ENCODE measurements around the gene PHLDA1.

GRCh38 chr12:75997658-75998057 lies 33.9 kb downstream of the PHLDA1 start:
- TF ChIP-seq KDM1A (IDR thresholded peaks at IDR 0.05; ENCODE audit: borderline replicate concordance) (no peak), MAX (IDR thresholded peaks at IDR 0.05; ENCODE audit: low read depth, low read length) (no peak), EP300 (IDR thresholded peaks at IDR 0.05; ENCODE audit: borderline replicate concordance in 1 of 2, control insufficient read depth in 1 of 2, low read depth in 2 of 2, low read length in 2 of 2) (no peak), GABPA (IDR thresholded peaks at IDR 0.05; ENCODE audit: low read depth) (no peak), CTCF (IDR thresholded peaks at IDR 0.05 in 2 of 3, conservative IDR thresholded peaks at IDR 0.05 in 1 of 3; ENCODE audit: control insufficient read depth in 2 of 3, extremely low read depth in 1 of 3, insufficient read depth in 1 of 3, low read depth in 3 of 3, low read length in 3 of 3) (no peak), BHLHE40 (IDR thresholded peaks at IDR 0.05; ENCODE audit: borderline replicate concordance in 1 of 2, low read depth in 2 of 2, low read length in 1 of 2) (no peak), FOS (IDR thresholded peaks at IDR 0.05; ENCODE audit: borderline replicate concordance, extremely low read depth, insufficient read length) (no peak), FOXM1 (IDR thresholded peaks at IDR 0.05; ENCODE audit: low read depth, low read length) (no peak)
